Thoracic aorta (tissue), 2 donors: ENCODE results near the gene ZNF132. TPM values are rescaled to one million over a fixed set of nuclear protein-coding genes. Genes with fewer than 3 reads are reported as not detected.

Source experiments
- ATAC-seq: fragments of 150-250 bp; one replicate; pipeline ENCODE4 v1.8.0; 2017; ENCODE audit warnings: low read depth; ENCODE audit not compliant: insufficient number of reproducible peaks, low FRiP score
- DNase-seq: peaks from one replicate; pipeline ENCODE4 v3.0.0-alpha.2; 2020; ENCODE audit warnings: low spot score
- H3K27ac ChIP-seq, 2 donors: fragments of 200-600 bp; sonication (generic); 1 replicate in 1 of 2; 2 replicates in 1 of 2; pipeline ENCODE4 v1.5.1; 2016; ENCODE audit warnings: mild to moderate bottlenecking in 2 of 2, moderate library complexity in 2 of 2
- H3K27me3 ChIP-seq: fragments of 200-600 bp; sonication (generic); replicated peaks from 2 replicates; pipeline ENCODE4 v1.6.0; 2016; ENCODE audit warnings: mild to moderate bottlenecking; ENCODE audit not compliant: insufficient read depth
- H3K36me3 ChIP-seq: fragments of 200-600 bp; sonication (generic); one replicate; pipeline ENCODE4 v1.5.1; 2016
- H3K4me1 ChIP-seq, 2 donors: fragments of 200-600 bp; sonication (generic); 1 replicate in 1 of 2; 2 replicates in 1 of 2; pipeline versions ENCODE4 v1.5.1 to v1.6.0; 2016; ENCODE audit warnings: low read depth in 2 of 2, mild to moderate bottlenecking in 1 of 2; ENCODE audit not compliant: control insufficient read depth in 1 of 2
- H3K4me3 ChIP-seq: fragments of 200-600 bp; sonication (generic); 2 replicates; pipeline ENCODE4 v1.5.1; 2016; ENCODE audit warnings: mild to moderate bottlenecking
- H3K9me3 ChIP-seq: fragments of 200-600 bp; sonication (generic); 2 replicates; pipeline ENCODE4 v1.5.1; 2016
- CTCF ChIP-seq: fragments of 200-600 bp; sonication (generic); IDR thresholded peaks from one replicate; pipeline ENCODE4 v1.5.1; 2019; ENCODE audit warnings: antibody characterized with exemption
- total RNA-seq, 2 donors: library from RNA; depleted of rRNA; stranded (reverse); fragments of >200 nt; gene quantifications; one replicate each; pipeline versions ENCODE4 v1.1.0 to v1.2.3, GENCODE V29; 2016

The ZNF132 gene
- total RNA-seq, 2 donors from 2014 or later, result 3.1 to 10.2 TPM

DNA sequence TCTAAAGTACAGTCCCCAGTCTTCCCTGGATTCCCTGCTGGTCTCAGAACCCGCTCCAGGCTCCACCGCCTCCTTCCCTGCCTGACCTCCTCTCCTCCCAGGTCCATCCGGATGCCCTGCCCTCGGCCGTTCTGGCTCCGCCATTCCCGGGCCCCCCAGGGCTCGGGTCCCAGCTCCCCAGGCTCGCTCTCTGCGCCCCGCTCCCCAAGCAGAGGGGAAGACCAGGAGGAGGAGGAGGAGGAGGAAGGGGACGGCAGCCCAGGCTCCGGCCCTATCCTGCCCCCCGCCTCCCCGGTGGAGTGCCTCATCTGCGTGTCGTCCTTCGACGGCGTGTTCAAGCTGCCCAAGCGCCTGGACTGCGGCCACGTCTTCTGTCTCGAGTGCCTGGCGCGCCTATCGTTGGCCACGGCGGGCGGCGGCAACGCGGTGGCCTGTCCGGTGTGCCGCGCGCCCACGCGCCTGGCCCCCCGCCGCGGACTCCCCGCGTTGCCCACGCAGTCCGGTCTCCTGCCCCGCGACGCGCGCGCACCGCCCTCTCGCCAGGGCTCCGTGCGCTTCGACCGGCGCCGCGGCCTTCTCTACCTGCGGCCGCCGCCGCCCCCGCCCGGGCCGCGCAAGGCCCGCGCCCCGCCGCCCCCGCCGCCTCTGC, 43.9 kb downstream of the ZNF132 start:
- Histone ChIP-seq H3K9me3 (no peaks in the 10 kb centered on the region), H3K27me3 (no peaks in the 10 kb centered on the region), H3K4me1 (peaks cover 7 to 9% of the 10 kb centered on the region in 2 donors), H3K36me3 (peaks cover 35% of the 10 kb centered on the region), H3K4me3 (no peak overlapping the region), H3K27ac (no peak overlapping the region)
- DNase-seq (no peak), ATAC-seq (no peak)
- no peak for TF ChIP-seq CTCF

DNA sequence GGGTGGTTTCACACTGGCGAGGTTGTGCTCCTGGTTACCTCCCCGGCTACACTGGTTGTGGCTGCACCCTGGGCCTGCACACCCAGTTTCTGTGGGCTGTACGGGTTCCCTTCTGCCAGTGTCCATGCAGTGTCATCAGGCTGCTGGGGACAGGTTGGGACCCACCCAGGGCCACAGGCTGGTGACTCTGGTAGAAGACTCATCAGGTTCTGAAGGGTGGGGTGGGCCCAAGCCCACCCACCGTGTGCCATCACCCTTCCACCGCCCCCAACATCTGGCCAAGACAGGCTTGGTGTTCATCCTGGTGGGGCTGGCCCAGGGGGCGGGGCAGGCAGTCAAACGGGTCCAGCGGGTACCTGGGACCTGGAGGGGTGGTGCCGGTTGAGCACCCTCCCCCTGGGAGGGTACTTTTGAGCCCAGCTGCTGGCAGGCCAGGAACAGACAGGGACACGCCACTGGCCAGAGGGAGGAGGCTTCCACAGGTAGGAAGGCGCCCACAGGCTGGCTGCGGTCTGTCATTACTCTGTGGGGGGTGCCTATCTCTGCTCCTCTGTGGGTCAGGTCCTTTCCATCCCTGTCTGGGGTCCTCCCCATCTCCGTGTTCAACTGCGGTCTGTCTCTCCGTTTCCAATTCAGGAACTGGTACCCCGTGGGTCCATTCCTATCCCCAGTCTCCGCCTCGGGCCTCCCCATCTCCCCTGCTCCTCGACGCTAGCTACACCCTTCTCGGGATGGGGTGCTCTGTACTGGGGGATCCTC, 44.6 kb downstream of the ZNF132 start, which contains the start of gene RNF225:
RNF225 (plus strand) TSS at position 437 of the 759 bp plus-strand sequence. CDS start 434 bp downstream, outside the sequence.
- H3K4me1 ChIP-seq, result peaks cover 2 to 4% of the 10 kb centered on the region in 2 donors
- DNase-seq (no peak), ATAC-seq (no peak)
- peaks cover 38% of the 10 kb centered on the region for H3K36me3 ChIP-seq
- no peak for TF ChIP-seq CTCF
- no peak within 1 kb of the TSS for H3K4me3 ChIP-seq
- H3K27ac ChIP-seq, result no peak within 1 kb of the TSS
- H3K9me3 ChIP-seq, result no peaks in the 10 kb centered on the region
- no peaks in the 10 kb centered on the region for H3K27me3 ChIP-seq

- H3K4me1 ChIP-seq, result no peaks in the 10 kb centered on the region
- no peak for TF ChIP-seq CTCF
- H3K36me3 ChIP-seq, result peaks cover 38% of the 10 kb centered on the region
- ATAC-seq (no peak), DNase-seq (no peak)
- H3K27me3 ChIP-seq, result no peaks in the 10 kb centered on the region
- H3K4me3 ChIP-seq, result no peak overlapping the region
- H3K27ac ChIP-seq, result no peak overlapping the region
- no peaks in the 10 kb centered on the region for H3K9me3 ChIP-seq
Measured at GRCh38 chr19:58394821-58395219, 45.1 kb downstream of the ZNF132 start.

DNA sequence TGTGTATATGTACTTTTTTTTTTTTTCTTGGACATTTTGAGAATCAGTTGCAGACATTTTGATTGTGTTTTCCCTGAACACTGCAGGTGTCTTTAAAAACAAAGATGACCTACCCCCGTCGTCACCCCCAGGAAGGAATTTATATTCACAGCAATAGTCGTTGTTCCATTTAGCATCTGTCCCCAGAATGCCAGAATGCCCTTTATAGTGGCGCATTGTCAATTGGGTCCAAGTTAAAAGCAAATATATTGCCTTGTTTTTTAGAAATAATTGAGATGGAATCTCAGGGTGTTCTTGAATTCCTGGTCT, 46.3 kb downstream of the ZNF132 start:
- TF ChIP-seq CTCF, result no peak
- Histone ChIP-seq H3K4me1 (peaks cover 0 to 6% of the 10 kb centered on the region in 2 donors), H3K27ac (no peak overlapping the region), H3K9me3 (no peaks in the 10 kb centered on the region), H3K27me3 (no peaks in the 10 kb centered on the region), H3K4me3 (no peak overlapping the region), H3K36me3 (peaks cover 41% of the 10 kb centered on the region)
- ATAC-seq (no peak), DNase-seq (no peak)

- Histone ChIP-seq H3K4me1 (peaks cover 0 to 11% of the 10 kb centered on the region in 2 donors), H3K36me3 (peaks cover 42% of the 10 kb centered on the region), H3K27me3 (no peaks in the 10 kb centered on the region), H3K4me3 (no peak overlapping the region), H3K9me3 (no peaks in the 10 kb centered on the region), H3K27ac (no peak overlapping the region)
- ATAC-seq (no peak), DNase-seq (no peak)
- no peak for TF ChIP-seq CTCF
Measured at GRCh38 chr19:58392945-58393724, 46.8 kb downstream of the ZNF132 start.
